WERI-Rb-1 (cell line): ENCODE results near the gene RRAGD.
A peak's percentile ranks its signal among the peaks of the same experiment; 100 is the strongest.

Experiments
- DNase-seq: peaks from one replicate; pipeline ENCODE4 v3.0.0-alpha.2; 2020
- H3K27ac ChIP-seq: fragments of 250-450 bp; sonication (Bioruptor Pico); 2 replicates; pipeline ENCODE4 v1.5.1; 2020; ENCODE audit warnings: mild to moderate bottlenecking, moderate library complexity
- H3K27me3 ChIP-seq: fragments of 250-450 bp; sonication (Bioruptor Pico); 2 replicates; pipeline ENCODE4 v1.5.1; 2021; ENCODE audit warnings: mild to moderate bottlenecking, low read depth, moderate library complexity; ENCODE audit not compliant: insufficient read depth, severe bottlenecking
- H3K36me3 ChIP-seq: fragments of 250-450 bp; sonication (Bioruptor Pico); 2 replicates; pipeline ENCODE4 v1.5.1; 2020; ENCODE audit warnings: mild to moderate bottlenecking, moderate library complexity
- H3K4me3 ChIP-seq: 2 replicates; pipeline ENCODE4 v1.5.1; 2011; ENCODE audit warnings: low read depth, mild to moderate bottlenecking, control low read depth, low read length
- H3K9me3 ChIP-seq: fragments of 250-450 bp; sonication (Bioruptor Pico); 2 replicates; pipeline ENCODE4 v1.5.1; 2021; ENCODE audit warnings: mild to moderate bottlenecking, moderate library complexity; ENCODE audit not compliant: severe bottlenecking
- TF ChIP-seq, protein P1 (sequence below): IDR thresholded peaks from 2 replicates; pipeline ENCODE4 v1.5.1; 2011; ENCODE audit warnings: low read depth, mild to moderate bottlenecking, control low read depth, inconsistent platforms, low read length

Gene RRAGD

DNA sequence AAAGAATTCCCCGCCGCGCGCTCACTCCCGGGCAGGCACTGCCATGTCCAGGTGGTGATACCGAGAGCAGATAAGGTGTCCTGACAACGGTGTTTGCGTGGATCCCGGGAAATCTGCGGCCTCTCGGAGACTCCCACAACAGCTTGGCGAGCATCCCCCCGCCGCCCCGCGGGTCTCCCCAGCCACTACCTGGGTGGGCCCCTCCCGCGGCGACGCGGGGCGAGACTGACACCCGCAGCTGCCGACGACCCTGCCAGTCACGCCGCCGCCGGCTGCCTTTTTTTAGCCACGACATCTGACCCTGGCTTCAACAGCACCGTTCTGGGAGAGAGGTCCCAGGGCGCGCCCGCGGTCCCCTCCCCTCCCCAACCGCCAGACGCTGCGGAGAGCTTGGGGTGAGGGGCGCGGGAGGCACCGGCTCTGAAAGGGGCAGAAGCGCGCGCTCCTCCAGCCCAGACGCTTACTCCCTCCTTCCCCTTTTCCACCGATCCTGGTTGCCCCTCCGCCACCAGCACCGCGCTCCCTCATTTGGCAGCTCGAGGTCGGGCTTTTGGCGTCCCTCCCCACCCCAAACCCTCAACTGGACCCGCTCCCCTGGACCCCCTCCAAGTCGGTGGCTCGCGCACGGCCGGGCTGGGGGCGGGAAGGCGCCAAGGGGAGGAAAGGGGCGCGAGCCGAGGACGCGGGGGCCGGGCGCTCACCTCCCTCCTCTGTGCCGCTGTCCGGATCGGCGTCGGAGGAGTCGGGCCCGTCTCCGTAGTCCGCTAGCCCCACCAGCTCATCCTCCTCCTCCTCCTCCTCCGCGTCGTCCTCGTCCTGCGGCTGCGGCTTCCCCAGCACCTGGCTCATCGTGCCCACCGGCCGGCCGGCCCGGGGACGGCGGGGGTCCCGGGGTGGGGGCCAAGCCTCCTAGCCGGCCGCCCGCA lies 665 bp downstream of the RRAGD start:
- H3K36me3 ChIP-seq = no peaks in the 10 kb centered on the region; the same call in 1 of the 2 replicates
- no peaks in the 10 kb centered on the region for H3K9me3 ChIP-seq
- peak overlapping the region; percentile 89 for H3K4me3 ChIP-seq
- TF ChIP-seq, protein P1, sequence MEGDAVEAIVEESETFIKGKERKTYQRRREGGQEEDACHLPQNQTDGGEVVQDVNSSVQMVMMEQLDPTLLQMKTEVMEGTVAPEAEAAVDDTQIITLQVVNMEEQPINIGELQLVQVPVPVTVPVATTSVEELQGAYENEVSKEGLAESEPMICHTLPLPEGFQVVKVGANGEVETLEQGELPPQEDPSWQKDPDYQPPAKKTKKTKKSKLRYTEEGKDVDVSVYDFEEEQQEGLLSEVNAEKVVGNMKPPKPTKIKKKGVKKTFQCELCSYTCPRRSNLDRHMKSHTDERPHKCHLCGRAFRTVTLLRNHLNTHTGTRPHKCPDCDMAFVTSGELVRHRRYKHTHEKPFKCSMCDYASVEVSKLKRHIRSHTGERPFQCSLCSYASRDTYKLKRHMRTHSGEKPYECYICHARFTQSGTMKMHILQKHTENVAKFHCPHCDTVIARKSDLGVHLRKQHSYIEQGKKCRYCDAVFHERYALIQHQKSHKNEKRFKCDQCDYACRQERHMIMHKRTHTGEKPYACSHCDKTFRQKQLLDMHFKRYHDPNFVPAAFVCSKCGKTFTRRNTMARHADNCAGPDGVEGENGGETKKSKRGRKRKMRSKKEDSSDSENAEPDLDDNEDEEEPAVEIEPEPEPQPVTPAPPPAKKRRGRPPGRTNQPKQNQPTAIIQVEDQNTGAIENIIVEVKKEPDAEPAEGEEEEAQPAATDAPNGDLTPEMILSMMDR = no peak
- peak overlapping the region; percentile 87 for H3K27ac ChIP-seq
- H3K27me3 ChIP-seq = no peaks in the 10 kb centered on the region
- DNase-seq = peak; percentile 54

DNA sequence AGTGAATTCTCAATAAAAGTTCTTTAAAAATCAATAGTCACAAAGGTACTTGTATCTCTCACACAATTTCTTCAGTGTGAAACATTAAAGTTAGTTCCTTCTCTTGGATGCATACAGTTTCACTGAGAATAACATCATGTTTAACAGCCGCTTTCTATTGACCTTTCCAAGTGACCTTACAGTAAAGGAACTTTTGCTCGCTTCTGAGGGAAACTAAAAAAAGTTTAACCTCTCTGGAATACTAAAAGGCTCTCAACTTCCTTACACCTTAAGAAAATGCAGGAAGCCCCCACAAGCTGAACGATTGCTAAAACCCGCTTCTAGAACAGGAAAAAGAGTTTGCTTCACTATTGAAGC lies 1.3 kb downstream of the RRAGD start:
- no peaks in the 10 kb centered on the region; the same call in 1 of the 2 replicates for H3K36me3 ChIP-seq
- H3K27me3 ChIP-seq = no peaks in the 10 kb centered on the region
- peak overlapping the region; percentile 87 for H3K27ac ChIP-seq
- H3K4me3 ChIP-seq = peak overlapping the region; percentile 89
- no peak for DNase-seq
- TF ChIP-seq, protein P1 = no peak
- no peaks in the 10 kb centered on the region for H3K9me3 ChIP-seq

DNA sequence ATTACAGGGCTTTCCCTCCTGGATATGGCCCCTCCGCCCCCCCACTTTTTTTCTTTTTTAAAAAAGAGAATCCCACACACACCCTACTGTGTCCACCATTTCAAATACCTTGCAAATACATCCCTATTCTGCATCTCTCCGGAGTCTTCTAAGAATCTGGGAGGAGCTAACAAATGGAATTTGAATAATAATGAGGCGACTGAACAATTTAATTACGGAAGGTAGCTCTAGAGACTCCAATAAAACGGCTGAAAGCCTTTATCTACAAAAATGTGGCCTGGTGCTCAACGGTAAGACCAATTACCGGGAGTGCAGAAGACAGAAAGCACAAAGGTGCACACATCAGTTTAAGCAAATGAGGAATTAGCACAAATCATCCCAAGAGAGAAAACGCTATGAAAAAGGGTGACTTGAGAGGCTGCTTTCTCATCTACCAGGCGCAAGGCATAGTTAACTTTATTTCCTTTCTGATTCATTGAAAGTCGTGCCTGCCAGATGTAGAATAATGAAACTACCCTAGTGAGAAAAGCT lies 1.8 kb downstream of the RRAGD start:
- Histone ChIP-seq H3K27me3 (no peaks in the 10 kb centered on the region), H3K9me3 (no peaks in the 10 kb centered on the region), H3K4me3 (peak overlapping the region; percentile 89), H3K36me3 (no peaks in the 10 kb centered on the region; the same call in 1 of the 2 replicates), H3K27ac (peak overlapping the region; percentile 87)
- TF ChIP-seq, protein P1 = no peak
- DNase-seq = no peak

DNA sequence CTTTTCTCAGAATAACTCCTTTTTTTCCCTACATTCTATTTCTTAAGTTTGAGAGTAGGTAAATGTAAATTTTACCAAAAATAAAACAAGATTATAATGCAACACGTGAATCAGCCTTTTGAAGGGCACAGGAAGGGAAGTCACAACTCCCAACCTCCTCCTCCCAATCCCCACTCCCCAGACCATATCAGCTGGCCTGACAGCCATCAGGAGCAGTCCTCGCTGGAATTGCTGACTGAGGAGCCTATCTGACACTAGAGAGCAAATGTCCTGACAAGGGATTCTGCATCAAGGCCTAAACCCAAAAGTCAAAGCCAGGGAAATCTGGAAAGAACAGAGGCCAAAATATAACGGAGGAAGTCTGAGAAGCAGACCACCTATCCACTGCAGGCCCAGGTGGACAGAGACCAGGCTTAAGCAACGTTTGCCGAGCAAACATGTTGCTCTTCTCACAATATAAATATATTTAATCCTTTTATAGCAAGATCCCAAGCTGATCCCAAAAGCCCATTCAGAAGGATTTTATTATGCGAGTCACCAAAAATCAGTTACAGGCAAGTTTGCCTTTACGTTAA lies 2.5 kb downstream of the RRAGD start:
- peak overlapping the region; percentile 52 for H3K27ac ChIP-seq
- H3K36me3 ChIP-seq = no peaks in the 10 kb centered on the region; the same call in 1 of the 2 replicates
- peak overlapping the region; percentile 89 for H3K4me3 ChIP-seq
- DNase-seq = no peak
- H3K9me3 ChIP-seq = no peaks in the 10 kb centered on the region
- TF ChIP-seq, protein P1 = no peak
- no peaks in the 10 kb centered on the region for H3K27me3 ChIP-seq

DNA sequence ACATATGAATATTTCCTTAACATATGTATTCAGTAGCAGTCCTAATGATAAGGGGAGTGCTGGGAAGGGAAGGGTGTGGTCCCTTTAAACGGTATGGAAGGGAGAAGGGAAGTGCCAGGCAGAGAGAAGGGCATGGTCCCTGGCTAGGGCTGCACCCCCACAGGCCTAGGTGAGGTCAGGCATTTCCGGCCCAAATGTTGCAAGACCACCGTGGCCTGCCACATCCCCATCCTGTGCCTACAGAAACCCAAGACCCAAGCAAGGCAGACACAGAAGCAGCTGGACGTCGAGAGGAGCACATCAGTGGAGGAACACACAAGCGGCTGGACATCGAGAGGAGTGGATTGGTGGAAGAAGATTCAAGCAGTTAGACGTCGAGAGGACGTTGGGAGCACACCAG lies 5.9 kb downstream of the RRAGD start:
- Histone ChIP-seq H3K27me3 (no peaks in the 10 kb centered on the region), H3K27ac (no peak overlapping the region), H3K9me3 (no peaks in the 10 kb centered on the region), H3K36me3 (no peaks in the 10 kb centered on the region), H3K4me3 (no peak overlapping the region)
- TF ChIP-seq, protein P1 = no peak
- DNase-seq = no peak
